WTC11 (cell line): ENCODE results near the gene TMED4. TPM values are rescaled to one million over a fixed set of nuclear protein-coding genes. Genes with fewer than 3 reads are reported as not detected.
A peak's percentile ranks its signal among the peaks of the same experiment; 100 is the strongest.

ENCODE experiments used
- AFF4 ChIP-seq: sonication (generic); formaldehyde crosslinking; IDR thresholded peaks from 2 replicates; pipeline ENCODE4 v1.8.1; 2023; ENCODE audit warnings: mild to moderate bottlenecking, missing genetic modification reagents, borderline replicate concordance
- ARID4B ChIP-seq: sonication (generic); formaldehyde crosslinking; IDR thresholded peaks from 2 replicates; pipeline ENCODE4 v1.8.0; 2023; ENCODE audit warnings: missing genetic modification reagents, mild to moderate bottlenecking, borderline replicate concordance
- ATF1 ChIP-seq: sonication (generic); formaldehyde crosslinking; IDR thresholded peaks from 2 replicates; pipeline ENCODE4 v1.8.1; 2023; ENCODE audit warnings: mild to moderate bottlenecking, moderate library complexity, missing genetic modification reagents
- ATF6 ChIP-seq: sonication (generic); formaldehyde crosslinking; IDR thresholded peaks from 2 replicates; pipeline ENCODE4 v1.8.1; 2023; ENCODE audit warnings: mild to moderate bottlenecking, missing genetic modification reagents
- EMX1 ChIP-seq: fragments of 250-450 bp; sonication (Bioruptor Pico); IDR thresholded peaks from 2 replicates; pipeline ENCODE4 v1.8.0; 2021; ENCODE audit warnings: mild to moderate bottlenecking
- FOXJ3 ChIP-seq: sonication (generic); formaldehyde crosslinking; IDR thresholded peaks from 2 replicates; pipeline ENCODE4 v1.9.0; 2021; ENCODE audit warnings: missing genetic modification reagents, mild to moderate bottlenecking, borderline replicate concordance
- FOXK1 ChIP-seq: sonication (generic); formaldehyde crosslinking; IDR thresholded peaks from 2 replicates; pipeline ENCODE4 v1.8.0; 2022; ENCODE audit warnings: mild to moderate bottlenecking, moderate library complexity, missing genetic modification reagents
- NFATC4 ChIP-seq: fragments of 250-450 bp; sonication (Bioruptor Pico); IDR thresholded peaks from 2 replicates; pipeline ENCODE4 v1.9.0; 2021; ENCODE audit warnings: mild to moderate bottlenecking
- NFE2L1 ChIP-seq: sonication (generic); formaldehyde crosslinking; IDR thresholded peaks from 2 replicates; pipeline ENCODE4 v1.8.1; 2023; ENCODE audit warnings: missing genetic modification reagents
- NR1H2 ChIP-seq: sonication (generic); formaldehyde crosslinking; IDR thresholded peaks from 2 replicates; pipeline ENCODE4 v1.9.0; 2021; ENCODE audit warnings: mild to moderate bottlenecking, moderate library complexity, missing genetic modification reagents
- NR2C2 ChIP-seq: sonication (generic); formaldehyde crosslinking; IDR thresholded peaks from 2 replicates; pipeline ENCODE4 v1.8.0; 2022; ENCODE audit warnings: mild to moderate bottlenecking, missing genetic modification reagents
- NR3C1 ChIP-seq: sonication (generic); formaldehyde crosslinking; conservative IDR thresholded peaks from 2 replicates; pipeline ENCODE4 v1.8.1; 2023; ENCODE audit warnings: low read depth, mild to moderate bottlenecking, missing genetic modification reagents
- USF1 ChIP-seq: sonication (generic); formaldehyde crosslinking; IDR thresholded peaks from 2 replicates; pipeline ENCODE4 v1.8.0; 2022; ENCODE audit warnings: mild to moderate bottlenecking, missing genetic modification reagents
- USF2 ChIP-seq: sonication (generic); formaldehyde crosslinking; IDR thresholded peaks from 2 replicates; pipeline ENCODE4 v1.8.1; 2023; ENCODE audit warnings: mild to moderate bottlenecking, missing genetic modification reagents, moderate library complexity
- ZNF219 ChIP-seq: sonication (generic); formaldehyde crosslinking; IDR thresholded peaks from 2 replicates; pipeline ENCODE4 v1.8.0; 2023; ENCODE audit warnings: missing genetic modification reagents, mild to moderate bottlenecking, borderline replicate concordance
- ZNF232 ChIP-seq: sonication (generic); formaldehyde crosslinking; IDR thresholded peaks from 2 replicates; pipeline ENCODE4 v1.8.0; 2022; ENCODE audit warnings: mild to moderate bottlenecking, missing genetic modification reagents
- ZNF263 ChIP-seq: sonication (generic); formaldehyde crosslinking; IDR thresholded peaks from 2 replicates; pipeline ENCODE4 v1.8.1; 2022; ENCODE audit warnings: low read depth, mild to moderate bottlenecking, moderate library complexity, missing genetic modification reagents
- ZNF281 ChIP-seq: sonication (generic); formaldehyde crosslinking; IDR thresholded peaks from 2 replicates; pipeline ENCODE4 v1.8.0; 2023; ENCODE audit warnings: mild to moderate bottlenecking, missing genetic modification reagents
- total RNA-seq: library from RNA; stranded (reverse); gene quantifications from 3 replicates; pipeline ENCODE4 v1.2.3, GENCODE V29; 2021
- TF ChIP-seq, protein P1 (sequence below): fragments of 250-450 bp; sonication (Bioruptor Pico); conservative IDR thresholded peaks from 2 replicates; pipeline ENCODE4 v1.9.0; 2021; ENCODE audit warnings: mild to moderate bottlenecking
- TF ChIP-seq, protein P2 (sequence below): fragments of 250-450 bp; sonication (Bioruptor Pico); IDR thresholded peaks from 2 replicates; pipeline ENCODE4 v1.9.0; 2021; ENCODE audit warnings: mild to moderate bottlenecking

TMED4 gene
- total RNA-seq, 1 experiment from 2014 or later: 58.6 TPM

GRCh38 chr7:44573464-44574286 is 8.4 kb downstream of the TMED4 start, which contains the start of gene DDX56 (continued):
- TF ChIP-seq ATF6 (CRISPR knock-in tag) (no peak), NR1H2 (CRISPR knock-in tag) (no peak; the same call in 1 of the 2 replicates), NR3C1 (no peak), ZNF263 (CRISPR knock-in tag) (peak; percentile 27; the same call in 1 of the 2 replicates), USF2 (CRISPR knock-in tag) (no peak), FOXK1 (CRISPR knock-in tag) (peak; percentile 90; the same call in 1 of the 2 replicates), NFATC4 (CRISPR knock-in tag) (no peak), ZNF219 (CRISPR knock-in tag) (peak; percentile 66; the same call in 1 of the 2 replicates), USF1 (peak; percentile 62), EMX1 (CRISPR knock-in tag) (no peak), NFE2L1 (CRISPR knock-in tag) (peak; percentile 74; the same call in 1 of the 2 replicates), ZNF232 (CRISPR knock-in tag) (peak; percentile 95), ATF1 (CRISPR knock-in tag) (no peak), ARID4B (CRISPR knock-in tag) (peak; percentile 76; the same call in 1 of the 2 replicates), ZNF281 (no peak), AFF4 (CRISPR knock-in tag) (no peak), FOXJ3 (CRISPR knock-in tag) (no peak), NR2C2 (CRISPR knock-in tag) (no peak; the same call in 1 of the 2 replicates)
- TF ChIP-seq, protein P1, sequence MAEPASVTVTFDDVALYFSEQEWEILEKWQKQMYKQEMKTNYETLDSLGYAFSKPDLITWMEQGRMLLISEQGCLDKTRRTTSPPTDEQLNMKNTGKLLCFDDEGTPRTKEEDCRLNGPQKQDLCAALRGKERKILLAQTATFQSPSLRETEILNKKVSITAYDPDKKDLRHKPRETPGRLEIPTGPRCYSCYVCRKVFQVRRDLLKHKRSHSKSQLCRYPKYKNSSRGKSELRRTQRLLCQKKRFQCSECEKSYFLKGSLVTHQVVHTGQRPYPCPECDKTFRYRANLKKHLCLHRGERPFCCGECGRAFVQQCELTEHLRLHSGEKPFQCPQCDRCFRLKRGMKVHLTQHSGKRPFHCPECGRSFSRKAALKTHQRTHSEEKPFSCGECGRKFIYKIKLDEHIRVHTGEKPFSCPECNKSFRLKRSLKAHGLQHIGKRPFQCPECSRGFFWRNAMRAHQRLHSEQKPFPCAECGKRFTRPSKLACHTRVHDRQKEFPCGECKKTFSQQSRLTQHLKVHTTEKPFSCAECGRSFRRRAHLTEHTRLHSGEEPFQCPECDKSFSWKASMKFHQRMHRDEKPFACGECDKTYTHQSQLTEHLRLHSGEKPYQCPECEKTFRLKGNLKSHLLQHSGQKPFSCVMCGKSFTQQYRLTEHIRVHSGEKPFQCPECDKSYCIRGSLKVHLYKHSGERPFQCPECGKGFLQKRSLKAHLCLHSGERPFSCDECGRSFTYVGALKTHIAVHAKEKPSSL (CRISPR knock-in tag): no peak
- TF ChIP-seq, protein P2, sequence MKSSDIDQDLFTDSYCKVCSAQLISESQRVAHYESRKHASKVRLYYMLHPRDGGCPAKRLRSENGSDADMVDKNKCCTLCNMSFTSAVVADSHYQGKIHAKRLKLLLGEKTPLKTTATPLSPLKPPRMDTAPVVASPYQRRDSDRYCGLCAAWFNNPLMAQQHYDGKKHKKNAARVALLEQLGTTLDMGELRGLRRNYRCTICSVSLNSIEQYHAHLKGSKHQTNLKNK (CRISPR knock-in tag): no peak
